Prostate gland (tissue), 2 donors: ENCODE measurements around the gene VEPH1.

Experiments used
- POLR2A ChIP-seq: fragments of 450-650 bp; IDR thresholded peaks from one replicate; pipeline ENCODE4 v1.6.1; 2016; ENCODE audit warnings: antibody characterized with exemption, mild to moderate bottlenecking
- TF ChIP-seq, protein P1 (sequence below), 4 experiments: fragments of 200-600 bp in 2 of 4; fragments of 450-650 bp in 2 of 4; sonication (generic) in 2 of 4; IDR thresholded peaks; 1 replicate in 3 of 4; 2 replicates in 1 of 4; pipeline ENCODE4 v1.5.1; 2016 to 2019; ENCODE audit warnings: antibody characterized with exemption in 4 of 4, mild to moderate bottlenecking in 2 of 4, moderate library complexity in 2 of 4

DNA sequence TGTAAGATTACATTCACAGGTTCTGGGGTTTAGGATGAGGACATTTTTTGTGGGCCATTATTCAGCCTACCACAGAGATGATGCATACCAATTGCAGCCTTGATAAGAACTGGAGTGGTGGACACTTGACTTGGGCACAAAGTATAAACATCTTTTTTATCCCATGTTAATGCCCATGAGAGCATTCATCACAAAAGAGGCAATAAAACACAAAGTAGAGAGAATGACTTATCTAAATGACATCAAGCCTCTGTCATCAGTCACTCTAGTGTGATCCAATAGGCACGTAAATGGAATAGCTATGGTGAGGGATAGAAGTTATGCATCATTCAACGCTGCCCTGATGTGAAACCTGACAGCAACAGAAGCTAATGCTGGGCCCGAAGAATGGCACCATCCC lies 25.8 kb downstream of the VEPH1 start:
- TF ChIP-seq, protein P1, sequence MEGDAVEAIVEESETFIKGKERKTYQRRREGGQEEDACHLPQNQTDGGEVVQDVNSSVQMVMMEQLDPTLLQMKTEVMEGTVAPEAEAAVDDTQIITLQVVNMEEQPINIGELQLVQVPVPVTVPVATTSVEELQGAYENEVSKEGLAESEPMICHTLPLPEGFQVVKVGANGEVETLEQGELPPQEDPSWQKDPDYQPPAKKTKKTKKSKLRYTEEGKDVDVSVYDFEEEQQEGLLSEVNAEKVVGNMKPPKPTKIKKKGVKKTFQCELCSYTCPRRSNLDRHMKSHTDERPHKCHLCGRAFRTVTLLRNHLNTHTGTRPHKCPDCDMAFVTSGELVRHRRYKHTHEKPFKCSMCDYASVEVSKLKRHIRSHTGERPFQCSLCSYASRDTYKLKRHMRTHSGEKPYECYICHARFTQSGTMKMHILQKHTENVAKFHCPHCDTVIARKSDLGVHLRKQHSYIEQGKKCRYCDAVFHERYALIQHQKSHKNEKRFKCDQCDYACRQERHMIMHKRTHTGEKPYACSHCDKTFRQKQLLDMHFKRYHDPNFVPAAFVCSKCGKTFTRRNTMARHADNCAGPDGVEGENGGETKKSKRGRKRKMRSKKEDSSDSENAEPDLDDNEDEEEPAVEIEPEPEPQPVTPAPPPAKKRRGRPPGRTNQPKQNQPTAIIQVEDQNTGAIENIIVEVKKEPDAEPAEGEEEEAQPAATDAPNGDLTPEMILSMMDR (IDR thresholded peaks at IDR 0.05), result no peak
- no peak for TF ChIP-seq POLR2A
